ENCODE data around the gene HS2ST1. TPM values are rescaled to one million over a fixed set of nuclear protein-coding genes. Genes with fewer than 3 reads are reported as not detected.

HS2ST1 gene
- total and polyA plus RNA-seq, 5 donors from 2014 or later: 7.7 to 12.3 (median 8.0) TPM

DNA sequence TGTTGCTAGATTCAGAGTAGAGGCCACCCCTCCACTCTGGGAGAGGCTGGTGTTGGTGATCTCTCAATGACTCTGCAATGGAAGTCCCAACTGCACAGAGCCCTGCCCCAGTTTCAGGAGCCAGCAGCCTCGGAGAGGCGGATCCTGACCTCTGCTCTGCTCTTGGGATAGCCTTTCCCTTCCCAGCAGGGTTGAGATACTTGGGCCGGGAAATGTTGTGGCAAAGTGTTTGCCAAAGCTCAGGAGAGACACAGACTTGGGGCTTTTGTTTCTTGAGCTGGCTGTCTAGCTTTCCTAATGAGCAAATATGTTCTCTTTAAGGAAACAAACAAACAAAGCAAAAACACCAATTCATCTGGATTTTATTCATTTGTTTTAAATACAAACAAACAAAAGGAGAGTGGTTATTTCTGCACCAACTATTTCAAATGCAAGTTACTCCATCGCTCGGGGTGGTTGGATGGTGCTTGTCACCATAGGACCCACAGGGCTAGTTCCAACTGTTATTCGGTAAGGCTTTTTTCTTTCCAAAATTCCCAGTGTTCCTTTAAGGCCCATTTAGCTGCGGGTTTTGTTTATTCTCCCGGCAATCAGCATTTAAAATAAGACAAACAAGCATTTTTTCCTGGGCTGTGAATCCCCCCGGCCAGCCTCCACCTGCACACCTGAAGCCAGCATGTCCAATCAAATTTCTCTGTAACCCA lies 220.3 kb downstream of the HS2ST1 start:
- H3K27ac Mint-ChIP-seq: no peak overlapping the region
- H3K9me3 ChIP-seq (ENCODE audit: control insufficient read depth in 2 of 2, low read length in 2 of 2): no peaks in the 10 kb centered on the region
- H3K36me3 ChIP-seq (ENCODE audit: control insufficient read depth, insufficient read depth, low read length): no peaks in the 10 kb centered on the region
- H3K9me3 Mint-ChIP-seq: peaks cover 0 to 2% (median 0%) of the 10 kb centered on the region in 7 donors
- no peaks in the 10 kb centered on the region for H3K36me3 Mint-ChIP-seq
- DNase-seq (no peak), ATAC-seq (ENCODE audit: low read depth in 2 of 2) (no peak)
- H3K27me3 ChIP-seq (ENCODE audit: control insufficient read depth, insufficient read depth, low read length): no peaks in the 10 kb centered on the region
- H3K27me3 Mint-ChIP-seq: peaks cover 35% of the 10 kb centered on the region
- H3K4me1 ChIP-seq (ENCODE audit: control insufficient read depth, insufficient read depth, low read length, poor library complexity, severe bottlenecking): peaks cover 11% of the 10 kb centered on the region
- H3K4me3 Mint-ChIP-seq: no peak overlapping the region
- H3K27ac ChIP-seq (ENCODE audit: insufficient read depth, low read length, poor library complexity, severe bottlenecking): no peak overlapping the region
- H3K4me3 ChIP-seq (ENCODE audit: low read depth, low read length): no peak overlapping the region
- H3K4me1 Mint-ChIP-seq: peaks cover 4 to 15% (median 7%) of the 10 kb centered on the region in 4 donors

DNA sequence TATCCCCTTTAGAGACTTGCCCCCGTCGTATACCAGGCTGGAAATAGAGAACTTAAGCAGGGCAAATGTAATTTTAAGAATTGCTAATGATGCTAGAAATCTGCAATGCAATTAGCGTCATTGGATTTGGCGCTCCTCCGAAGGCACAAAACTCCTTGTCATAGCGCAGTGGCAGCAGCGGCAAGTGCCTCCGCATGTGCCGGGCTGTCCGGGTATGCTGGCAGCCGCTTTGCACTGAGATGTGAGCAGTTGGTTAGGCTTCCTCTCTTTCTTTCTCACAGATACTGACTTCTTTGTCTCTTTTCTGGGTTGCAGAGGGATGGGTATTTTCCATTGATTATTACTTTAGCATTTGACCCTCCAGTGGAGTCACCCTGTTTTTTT lies 220.9 kb downstream of the HS2ST1 start:
- peaks cover 39% of the 10 kb centered on the region for H3K27me3 Mint-ChIP-seq
- Histone ChIP-seq H3K27me3 (ENCODE audit: control insufficient read depth, insufficient read depth, low read length) (no peaks in the 10 kb centered on the region), H3K4me1 (ENCODE audit: control insufficient read depth, insufficient read depth, low read length, poor library complexity, severe bottlenecking) (peaks cover 11% of the 10 kb centered on the region), H3K4me3 (ENCODE audit: low read depth, low read length) (no peak overlapping the region), H3K9me3 (ENCODE audit: control insufficient read depth in 2 of 2, low read length in 2 of 2) (no peaks in the 10 kb centered on the region), H3K36me3 (ENCODE audit: control insufficient read depth, insufficient read depth, low read length) (no peaks in the 10 kb centered on the region), H3K27ac (ENCODE audit: insufficient read depth, low read length, poor library complexity, severe bottlenecking) (no peak overlapping the region)
- no peak for DNase-seq
- H3K4me3 Mint-ChIP-seq: no peak overlapping the region
- no peaks in the 10 kb centered on the region for H3K36me3 Mint-ChIP-seq
- peaks cover 0 to 2% (median 0%) of the 10 kb centered on the region in 7 donors for H3K9me3 Mint-ChIP-seq
- H3K4me1 Mint-ChIP-seq: peaks cover 4 to 15% (median 7%) of the 10 kb centered on the region in 4 donors
- no peak overlapping the region for H3K27ac Mint-ChIP-seq
- ATAC-seq (ENCODE audit: low read depth in 2 of 2): no peak

DNA sequence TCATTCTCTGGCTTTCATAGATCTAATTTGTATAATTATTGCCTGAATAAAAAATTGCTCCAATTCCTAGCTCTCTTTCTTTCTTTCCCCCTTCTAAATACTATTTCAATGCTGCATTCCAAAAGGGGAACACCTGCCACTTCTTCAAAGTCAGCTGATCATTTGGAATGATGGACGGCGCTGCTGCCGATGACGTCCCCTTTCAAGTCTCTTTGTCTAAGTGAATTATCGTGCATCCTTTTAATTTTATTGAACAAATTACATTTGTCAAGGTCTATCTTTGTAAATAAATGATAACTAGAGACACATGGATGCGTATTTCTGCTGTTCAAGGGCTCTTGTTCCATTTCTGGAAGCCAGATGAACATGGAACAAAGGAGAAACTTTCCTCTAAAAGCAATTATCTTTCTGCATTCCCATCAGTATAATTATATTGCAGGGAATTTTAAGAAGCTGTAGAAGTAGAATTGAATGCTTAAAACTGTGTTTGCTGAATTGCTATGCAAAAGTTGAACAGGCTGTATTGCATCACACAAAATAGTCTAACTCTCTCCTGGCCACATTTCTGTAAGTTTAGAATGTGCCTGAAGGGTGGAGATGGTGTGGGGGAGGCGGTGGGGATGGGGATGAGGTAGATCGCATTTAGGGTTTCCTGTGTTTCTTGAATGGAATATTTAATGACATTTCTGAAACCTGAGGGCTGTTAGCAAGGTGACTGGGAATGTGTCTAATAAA lies 222.3 kb downstream of the HS2ST1 start:
- H3K4me1 Mint-ChIP-seq: peaks cover under 1 to 11% (median 3%) of the 10 kb centered on the region in 4 donors
- Histone ChIP-seq H3K36me3 (ENCODE audit: control insufficient read depth, insufficient read depth, low read length) (no peaks in the 10 kb centered on the region), H3K4me3 (ENCODE audit: low read depth, low read length) (no peak overlapping the region), H3K4me1 (ENCODE audit: control insufficient read depth, insufficient read depth, low read length, poor library complexity, severe bottlenecking) (peaks cover 9% of the 10 kb centered on the region), H3K27me3 (ENCODE audit: control insufficient read depth, insufficient read depth, low read length) (no peaks in the 10 kb centered on the region), H3K27ac (ENCODE audit: insufficient read depth, low read length, poor library complexity, severe bottlenecking) (no peak overlapping the region), H3K9me3 (ENCODE audit: control insufficient read depth in 2 of 2, low read length in 2 of 2) (no peaks in the 10 kb centered on the region)
- H3K27me3 Mint-ChIP-seq: peaks cover 30% of the 10 kb centered on the region
- DNase-seq (no peak), ATAC-seq (ENCODE audit: low read depth in 2 of 2) (no peak)
- no peaks in the 10 kb centered on the region for H3K36me3 Mint-ChIP-seq
- no peaks in the 10 kb centered on the region for H3K9me3 Mint-ChIP-seq
- H3K27ac Mint-ChIP-seq: no peak overlapping the region
- no peak overlapping the region for H3K4me3 Mint-ChIP-seq

- H3K9me3 Mint-ChIP-seq: no peaks in the 10 kb centered on the region
- H3K27ac Mint-ChIP-seq: no peak overlapping the region
- no peaks in the 10 kb centered on the region for H3K36me3 ChIP-seq (ENCODE audit: control insufficient read depth, insufficient read depth, low read length)
- H3K4me1 Mint-ChIP-seq: peaks cover 0 to 7% (median 2%) of the 10 kb centered on the region in 4 donors
- H3K36me3 Mint-ChIP-seq: no peaks in the 10 kb centered on the region
- H3K4me3 Mint-ChIP-seq: no peak overlapping the region
- DNase-seq (no peak), ATAC-seq (ENCODE audit: low read depth in 2 of 2) (no peak)
- H3K27me3 ChIP-seq (ENCODE audit: control insufficient read depth, insufficient read depth, low read length): no peaks in the 10 kb centered on the region
- H3K4me1 ChIP-seq (ENCODE audit: control insufficient read depth, insufficient read depth, low read length, poor library complexity, severe bottlenecking): peaks cover 3% of the 10 kb centered on the region
- H3K27ac ChIP-seq (ENCODE audit: insufficient read depth, low read length, poor library complexity, severe bottlenecking): no peak overlapping the region
- H3K27me3 Mint-ChIP-seq: peaks cover 27% of the 10 kb centered on the region
- H3K4me3 ChIP-seq (ENCODE audit: low read depth, low read length): no peak overlapping the region
- H3K9me3 ChIP-seq (ENCODE audit: control insufficient read depth in 2 of 2, low read length in 2 of 2): no peaks in the 10 kb centered on the region
These were observed 222.9 kb downstream of the HS2ST1 start for GRCh38 chr1:87137342-87137739.

- H3K27me3 Mint-ChIP-seq: peaks cover 14% of the 10 kb centered on the region
- Histone ChIP-seq H3K9me3 (ENCODE audit: control insufficient read depth in 2 of 2, low read length in 2 of 2) (no peaks in the 10 kb centered on the region), H3K27me3 (ENCODE audit: control insufficient read depth, insufficient read depth, low read length) (no peaks in the 10 kb centered on the region), H3K4me3 (ENCODE audit: low read depth, low read length) (no peak overlapping the region), H3K4me1 (ENCODE audit: control insufficient read depth, insufficient read depth, low read length, poor library complexity, severe bottlenecking) (no peaks in the 10 kb centered on the region), H3K36me3 (ENCODE audit: control insufficient read depth, insufficient read depth, low read length) (no peaks in the 10 kb centered on the region), H3K27ac (ENCODE audit: insufficient read depth, low read length, poor library complexity, severe bottlenecking) (no peak overlapping the region)
- H3K9me3 Mint-ChIP-seq: peaks cover 0 to 3% (median 0%) of the 10 kb centered on the region in 7 donors
- ATAC-seq (ENCODE audit: low read depth in 2 of 2): no peak
- no peaks in the 10 kb centered on the region for H3K36me3 Mint-ChIP-seq
- no peak overlapping the region for H3K4me3 Mint-ChIP-seq
- no peak overlapping the region for H3K27ac Mint-ChIP-seq
- DNase-seq: no peak
- no peaks in the 10 kb centered on the region for H3K4me1 Mint-ChIP-seq
These were observed 226.6 kb downstream of the HS2ST1 start for GRCh38 chr1:87140831-87141540.

GRCh38 chr1:87141556-87141955 lies 227.1 kb downstream of the HS2ST1 start:
- Histone ChIP-seq H3K9me3 (ENCODE audit: control insufficient read depth in 2 of 2, low read length in 2 of 2) (no peaks in the 10 kb centered on the region), H3K27me3 (ENCODE audit: control insufficient read depth, insufficient read depth, low read length) (no peaks in the 10 kb centered on the region), H3K4me3 (ENCODE audit: low read depth, low read length) (no peak overlapping the region), H3K4me1 (ENCODE audit: control insufficient read depth, insufficient read depth, low read length, poor library complexity, severe bottlenecking) (no peaks in the 10 kb centered on the region), H3K27ac (ENCODE audit: insufficient read depth, low read length, poor library complexity, severe bottlenecking) (no peak overlapping the region), H3K36me3 (ENCODE audit: control insufficient read depth, insufficient read depth, low read length) (no peaks in the 10 kb centered on the region)
- DNase-seq (no peak), ATAC-seq (ENCODE audit: low read depth in 2 of 2) (no peak)
- Mint-ChIP-seq H3K36me3 (no peaks in the 10 kb centered on the region), H3K9me3 (peaks cover 0 to 4% (median 2%) of the 10 kb centered on the region in 7 donors), H3K4me1 (no peaks in the 10 kb centered on the region), H3K27me3 (peaks cover 14% of the 10 kb centered on the region), H3K27ac (no peak overlapping the region), H3K4me3 (no peak overlapping the region)

GRCh38 chr1:87143413-87144135 lies 229.1 kb downstream of the HS2ST1 start:
- Mint-ChIP-seq H3K27ac (no peak overlapping the region), H3K36me3 (no peaks in the 10 kb centered on the region), H3K9me3 (peaks cover 0 to 6% (median 2%) of the 10 kb centered on the region in 7 donors), H3K27me3 (peaks cover 8% of the 10 kb centered on the region), H3K4me3 (no peak overlapping the region), H3K4me1 (peaks cover 0 to 2% (median 0%) of the 10 kb centered on the region in 4 donors)
- no peaks in the 10 kb centered on the region for H3K4me1 ChIP-seq (ENCODE audit: control insufficient read depth, insufficient read depth, low read length, poor library complexity, severe bottlenecking)
- H3K4me3 ChIP-seq (ENCODE audit: low read depth, low read length): no peak overlapping the region
- DNase-seq (no peak), ATAC-seq (ENCODE audit: low read depth in 2 of 2) (no peak)
- H3K36me3 ChIP-seq (ENCODE audit: control insufficient read depth, insufficient read depth, low read length): no peaks in the 10 kb centered on the region
- no peak overlapping the region for H3K27ac ChIP-seq (ENCODE audit: insufficient read depth, low read length, poor library complexity, severe bottlenecking)
- peaks cover 2% of the 10 kb centered on the region for H3K27me3 ChIP-seq (ENCODE audit: control insufficient read depth, insufficient read depth, low read length)
- no peaks in the 10 kb centered on the region for H3K9me3 ChIP-seq (ENCODE audit: control insufficient read depth in 2 of 2, low read length in 2 of 2)
